Activated B cell treated with CpG ODN at 0.5 μM for 24 hours (primary cell): ENCODE measurements around the gene CNTROB. TPM values are rescaled to one million over a fixed set of nuclear protein-coding genes. Genes with fewer than 3 reads are reported as not detected.

Source experiments
- ATAC-seq: fragments of 200-7000 bp; cut with Tn5 transposase; one replicate; pipeline ENCODE4 v1.10.0; 2021; ENCODE audit warnings: low read depth, mild to moderate bottlenecking, moderate library complexity
- CTCF ChIA-PET: fragments of 350-600 bp; sonication (Branson Sonifier 250); formaldehyde crosslinking; loops from one replicate; lab custom pipeline; 2021; ENCODE audit warnings: antibody characterized with exemption; lab: Charles Lee
- POLR2A ChIA-PET: fragments of 350-600 bp; sonication (Branson Sonifier 250); formaldehyde crosslinking; loops from one replicate; lab custom pipeline; 2021; ENCODE audit warnings: antibody characterized with exemption; lab: Charles Lee
- DNase-seq: peaks from one replicate; pipeline ENCODE4 v3.0.0; 2022
- H3K27ac Mint-ChIP-seq: one replicate; pipeline ENCODE4 v1.8.0; 2020; ENCODE audit warnings: mixed read lengths
- H3K27me3 Mint-ChIP-seq: one replicate; pipeline ENCODE4 v1.8.0; 2021; ENCODE audit warnings: mixed read lengths
- H3K36me3 Mint-ChIP-seq: one replicate; pipeline ENCODE4 v1.8.0; 2021; ENCODE audit warnings: low read depth, mixed read lengths
- H3K4me1 Mint-ChIP-seq: one replicate; pipeline ENCODE4 v1.8.0; 2021; ENCODE audit warnings: mixed read lengths
- H3K4me3 Mint-ChIP-seq: one replicate; pipeline ENCODE4 v1.8.0; 2020; ENCODE audit warnings: mild to moderate bottlenecking, mixed read lengths
- H3K9me3 Mint-ChIP-seq: one replicate; pipeline ENCODE4 v1.8.0; 2020; ENCODE audit warnings: mixed read lengths
- intact Hi-C: fragments of 100-400 bp; cut with micrococcal nuclease; formaldehyde crosslinking; loops from one replicate; pipeline ENCODE4 v1.15.1; 2024
- total RNA-seq: library from RNA; stranded (reverse); gene quantifications from 2 replicates; pipeline ENCODE4 v1.2.3, GENCODE V29; 2022
- TF ChIP-seq, protein P1 (sequence below): fragments of 200-600 bp; IDR thresholded peaks from one replicate; pipeline ENCODE4 v1.8.0; 2022; ENCODE audit warnings: antibody characterized with exemption, mild to moderate bottlenecking

The CNTROB gene
- total RNA-seq, 1 donor from 2014 or later = 23.0 TPM

DNA sequence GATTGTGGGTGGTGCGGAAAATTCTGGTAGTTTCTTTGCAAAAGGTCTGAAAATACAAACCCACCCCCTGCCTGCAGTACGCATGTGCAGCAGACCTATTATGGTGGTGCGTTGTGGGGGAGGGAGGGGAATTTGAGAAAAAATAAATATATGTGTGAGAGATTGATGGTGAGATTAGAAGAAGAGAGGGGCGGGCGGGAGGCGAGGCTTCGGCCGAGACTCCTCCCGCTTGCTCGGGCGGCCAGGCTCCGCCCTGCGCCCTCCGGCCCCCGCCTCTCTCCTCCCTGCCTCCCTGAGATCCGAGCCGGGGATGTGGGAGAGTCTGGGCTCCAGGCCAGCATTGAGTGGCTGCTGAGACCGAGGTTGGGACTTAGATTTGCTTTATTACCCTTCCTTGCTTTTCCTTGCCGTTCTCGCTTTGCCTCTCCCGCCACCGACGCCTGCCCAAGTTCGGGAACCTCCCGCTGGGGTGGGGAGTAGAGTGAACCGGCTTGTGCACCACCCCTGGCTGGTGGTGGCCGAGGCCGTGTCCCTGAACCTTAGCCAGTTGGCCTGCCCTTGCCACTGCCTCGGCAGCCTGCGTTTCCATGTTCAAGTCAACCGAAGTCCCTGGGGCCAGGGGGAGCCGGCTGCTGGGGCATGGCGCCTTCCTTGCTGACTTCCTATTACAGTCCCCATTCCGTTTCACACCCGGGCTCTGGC, 44.4 kb upstream of the CNTROB start:
- no peaks in the 10 kb centered on the region for H3K27me3 Mint-ChIP-seq
- no peaks in the 10 kb centered on the region for H3K9me3 Mint-ChIP-seq
- H3K27ac Mint-ChIP-seq = no peak overlapping the region
- H3K4me1 Mint-ChIP-seq = peaks cover 8% of the 10 kb centered on the region
- TF ChIP-seq, protein P1, sequence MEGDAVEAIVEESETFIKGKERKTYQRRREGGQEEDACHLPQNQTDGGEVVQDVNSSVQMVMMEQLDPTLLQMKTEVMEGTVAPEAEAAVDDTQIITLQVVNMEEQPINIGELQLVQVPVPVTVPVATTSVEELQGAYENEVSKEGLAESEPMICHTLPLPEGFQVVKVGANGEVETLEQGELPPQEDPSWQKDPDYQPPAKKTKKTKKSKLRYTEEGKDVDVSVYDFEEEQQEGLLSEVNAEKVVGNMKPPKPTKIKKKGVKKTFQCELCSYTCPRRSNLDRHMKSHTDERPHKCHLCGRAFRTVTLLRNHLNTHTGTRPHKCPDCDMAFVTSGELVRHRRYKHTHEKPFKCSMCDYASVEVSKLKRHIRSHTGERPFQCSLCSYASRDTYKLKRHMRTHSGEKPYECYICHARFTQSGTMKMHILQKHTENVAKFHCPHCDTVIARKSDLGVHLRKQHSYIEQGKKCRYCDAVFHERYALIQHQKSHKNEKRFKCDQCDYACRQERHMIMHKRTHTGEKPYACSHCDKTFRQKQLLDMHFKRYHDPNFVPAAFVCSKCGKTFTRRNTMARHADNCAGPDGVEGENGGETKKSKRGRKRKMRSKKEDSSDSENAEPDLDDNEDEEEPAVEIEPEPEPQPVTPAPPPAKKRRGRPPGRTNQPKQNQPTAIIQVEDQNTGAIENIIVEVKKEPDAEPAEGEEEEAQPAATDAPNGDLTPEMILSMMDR = no peak
- DNase-seq (peak; percentile 60), ATAC-seq (peak; percentile 76)
- no peak overlapping the region for H3K4me3 Mint-ChIP-seq
- peaks cover 24% of the 10 kb centered on the region for H3K36me3 Mint-ChIP-seq
- intact Hi-C loops = loop anchor here (1.0 to 2.0 kb wide), 5 partner anchors 25 to 201 kb away; partner anchors contain the start of genes CNTROB, KDM6B and TP53
- POLR2A ChIA-PET = interaction anchor here (1.9 kb wide), 1 partner anchor 46 kb away, joined by 6 read pairs; no protein-coding TSS in a partner anchor
- CTCF ChIA-PET = no interaction called here

DNA sequence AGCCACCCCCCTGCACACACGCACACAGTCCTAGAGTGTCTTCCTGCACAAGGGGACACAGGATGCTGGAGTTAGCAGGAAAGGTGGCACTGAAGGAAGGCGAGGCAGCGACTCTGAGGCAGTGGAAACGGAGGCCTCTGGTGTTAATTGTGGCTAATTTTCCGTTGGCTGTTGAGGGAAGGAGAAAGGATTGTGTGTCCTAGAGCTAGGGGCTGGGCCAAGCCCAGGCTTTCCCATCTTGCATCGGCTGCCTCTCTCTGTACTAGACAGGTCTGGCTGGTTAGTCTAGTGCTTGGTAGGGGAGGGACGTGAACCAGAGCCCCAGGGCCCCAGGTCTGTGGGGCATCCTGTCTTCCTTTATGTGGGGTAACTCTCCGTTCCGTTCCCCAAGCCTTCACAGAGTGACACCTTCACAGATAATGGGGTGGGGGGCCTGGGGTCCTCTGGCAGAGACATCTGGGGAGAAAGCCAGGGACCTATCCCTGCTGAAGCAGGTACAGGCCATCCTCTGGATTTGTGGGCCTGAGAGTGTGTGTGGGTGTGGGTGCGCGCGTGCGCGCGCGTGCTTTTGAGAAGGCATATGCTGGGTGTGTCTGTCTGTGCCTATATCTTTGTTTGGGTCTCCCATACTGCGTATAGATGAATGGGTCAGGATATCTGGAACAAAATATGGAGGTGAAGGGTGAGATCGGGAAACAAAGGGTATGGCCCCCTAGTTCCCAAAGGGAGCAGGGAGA, 43.7 kb upstream of the CNTROB start, which contains the start of gene CHD3:
Gene CHD3, plus strand, starts transcription at position 606 of the 737 bp plus-strand sequence. CDS start 212 bp downstream, outside the sequence.
- POLR2A ChIA-PET = interaction anchor here (1.9 kb wide), 1 partner anchor 46 kb away, joined by 6 read pairs; no protein-coding TSS in a partner anchor
- no peak within 1 kb of the TSS for H3K4me3 Mint-ChIP-seq
- ATAC-seq = no peak
- no peak for DNase-seq
- no peaks in the 10 kb centered on the region for H3K9me3 Mint-ChIP-seq
- H3K27ac Mint-ChIP-seq = peak within 1 kb of the TSS; percentile 41
- peaks cover 27% of the 10 kb centered on the region for H3K36me3 Mint-ChIP-seq
- no peaks in the 10 kb centered on the region for H3K27me3 Mint-ChIP-seq
- TF ChIP-seq, protein P1 = no peak
- CTCF ChIA-PET = no interaction called here
- H3K4me1 Mint-ChIP-seq = peaks cover 8% of the 10 kb centered on the region
- intact Hi-C loops = no loop called here

DNA sequence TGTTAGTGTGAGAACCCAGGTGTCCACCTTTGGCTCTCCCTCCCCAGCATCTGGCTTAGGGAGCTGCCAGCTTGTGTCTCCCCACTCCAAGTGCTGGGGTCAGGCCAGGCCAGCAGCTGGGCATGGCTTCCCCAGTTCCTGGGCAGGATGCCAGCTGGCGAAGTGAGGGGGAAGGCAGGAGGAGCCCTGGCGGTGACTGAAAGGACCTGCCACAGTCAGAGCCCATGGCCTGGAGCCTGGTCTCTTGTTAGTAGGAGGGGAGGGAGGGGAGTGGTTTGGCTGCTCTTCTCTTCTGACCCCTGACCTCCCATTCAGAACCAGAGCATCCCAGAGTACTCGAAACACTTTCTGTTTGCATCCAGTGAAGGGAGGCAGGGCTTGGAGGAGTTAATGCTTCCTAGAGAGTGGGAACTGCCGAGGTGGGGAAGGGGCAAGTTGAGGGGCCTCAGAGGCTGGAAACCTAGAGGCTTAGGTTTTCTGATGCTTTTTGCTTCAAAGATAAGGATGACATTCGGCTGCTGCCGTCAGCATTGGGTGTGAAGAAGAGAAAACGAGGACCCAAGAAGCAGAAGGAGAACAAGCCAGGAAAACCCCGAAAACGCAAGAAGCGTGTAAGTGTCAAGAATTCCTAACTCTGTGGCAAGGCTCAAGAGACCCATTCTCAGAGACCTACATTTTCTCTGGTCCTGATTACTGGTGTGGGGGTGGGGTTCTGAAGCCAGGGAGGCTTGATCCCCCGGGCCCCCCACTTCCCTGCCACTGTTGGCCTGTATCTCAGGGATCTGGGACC, 42.6 kb upstream of the CNTROB start:
- Mint-ChIP-seq H3K4me3 (no peak overlapping the region), H3K27ac (peak overlapping the region; percentile 41), H3K9me3 (no peaks in the 10 kb centered on the region), H3K27me3 (no peaks in the 10 kb centered on the region), H3K36me3 (peaks cover 37% of the 10 kb centered on the region), H3K4me1 (peaks cover 5% of the 10 kb centered on the region)
- intact Hi-C loops = no loop called here
- ATAC-seq = no peak
- DNase-seq = no peak
- ChIA-PET CTCF (no interaction called here), POLR2A (interaction anchor here (1.9 kb wide), 1 partner anchor 47 kb away, joined by 6 read pairs; no protein-coding TSS in a partner anchor)
- TF ChIP-seq, protein P1 = no peak

DNA sequence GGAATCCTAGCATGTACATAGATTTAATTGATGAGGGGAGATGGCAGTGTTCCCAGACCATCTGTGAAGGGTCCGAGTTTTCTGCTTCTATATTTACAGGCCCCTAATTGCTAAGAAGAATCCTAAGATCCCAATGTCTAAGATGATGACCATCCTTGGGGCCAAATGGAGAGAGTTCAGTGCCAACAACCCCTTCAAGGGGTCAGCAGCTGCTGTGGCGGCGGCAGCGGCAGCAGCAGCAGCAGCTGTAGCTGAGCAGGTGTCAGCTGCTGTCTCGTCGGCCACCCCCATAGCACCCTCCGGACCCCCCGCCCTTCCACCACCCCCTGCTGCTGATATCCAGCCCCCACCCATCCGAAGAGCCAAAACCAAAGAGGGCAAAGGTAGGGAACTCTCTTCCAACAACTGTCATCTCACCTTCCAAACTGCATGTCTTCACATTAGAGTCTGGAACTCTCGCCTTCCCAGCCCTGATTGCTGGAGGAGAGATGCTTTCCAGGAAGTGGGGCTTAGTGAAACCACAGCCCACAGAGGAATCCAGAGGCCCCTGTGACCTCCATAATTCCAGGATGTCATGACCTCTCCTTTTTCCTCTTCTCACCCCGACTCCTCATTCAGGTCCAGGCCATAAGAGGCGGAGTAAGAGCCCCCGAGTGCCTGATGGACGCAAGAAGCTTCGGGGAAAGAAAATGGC, 38.7 kb upstream of the CNTROB start:
- CTCF ChIA-PET = no interaction called here
- Mint-ChIP-seq H3K36me3 (peaks cover 67% of the 10 kb centered on the region), H3K4me1 (no peaks in the 10 kb centered on the region), H3K4me3 (no peak overlapping the region), H3K27ac (no peak overlapping the region), H3K9me3 (no peaks in the 10 kb centered on the region), H3K27me3 (no peaks in the 10 kb centered on the region)
- ATAC-seq (no peak), DNase-seq (no peak)
- POLR2A ChIA-PET = no interaction called here
- intact Hi-C loops = no loop called here
- TF ChIP-seq, protein P1 = no peak
